Osteoblast (primary cell): ENCODE results near the gene GPC5. TPM values are rescaled to one million over a fixed set of nuclear protein-coding genes. Genes with fewer than 3 reads are reported as not detected.

Source experiments
- DNase-seq: peaks from one replicate; pipeline ENCODE4 v3.0.0; 2011; ENCODE audit warnings: low spot score, mixed read lengths; ENCODE audit not compliant: insufficient read length; ENCODE audit errors: missing footprints
- H2AFZ ChIP-seq: 2 replicates; pipeline ENCODE4 v1.6.0; 2011; ENCODE audit warnings: mild to moderate bottlenecking, low read length
- H3K27ac ChIP-seq: 2 replicates; pipeline ENCODE4 v1.5.1; 2011; ENCODE audit warnings: mild to moderate bottlenecking, low read depth, low read length, moderate library complexity
- H3K27me3 ChIP-seq: 2 replicates; pipeline ENCODE4 v1.6.0; 2012; ENCODE audit warnings: mild to moderate bottlenecking, control low read depth, inconsistent platforms, low read length, moderate library complexity; ENCODE audit not compliant: insufficient read depth
- H3K36me3 ChIP-seq: 2 replicates; pipeline ENCODE4 v1.5.1; 2011; ENCODE audit warnings: mild to moderate bottlenecking, low read length, control low read depth, moderate library complexity; ENCODE audit not compliant: insufficient read depth
- H3K4me1 ChIP-seq: 2 replicates; pipeline ENCODE4 v1.5.1; 2011; ENCODE audit warnings: mild to moderate bottlenecking, low read length, control low read depth, moderate library complexity; ENCODE audit not compliant: insufficient read depth
- H3K4me2 ChIP-seq: 2 replicates; pipeline ENCODE4 v1.6.0; 2011; ENCODE audit warnings: mild to moderate bottlenecking, low read length; ENCODE audit not compliant: insufficient read depth
- H3K4me3 ChIP-seq: fragments of 200-600 bp; sonication (generic); 3 replicates; pipeline ENCODE4 v1.5.1; 2012; ENCODE audit warnings: mild to moderate bottlenecking, low read length, inconsistent platforms; ENCODE audit not compliant: insufficient read depth
- H3K79me2 ChIP-seq: 2 replicates; pipeline ENCODE4 v1.6.0; 2012; ENCODE audit warnings: mild to moderate bottlenecking, low read length, control low read depth, inconsistent platforms; ENCODE audit not compliant: insufficient read depth
- H3K9me3 ChIP-seq: 2 replicates; pipeline ENCODE4 v1.5.1; 2011; ENCODE audit warnings: low read depth, low read length, control low read depth
- H4K20me1 ChIP-seq: 2 replicates; pipeline ENCODE4 v1.6.0; 2012; ENCODE audit warnings: mild to moderate bottlenecking, low read length, control low read depth; ENCODE audit not compliant: insufficient read depth
- total RNA-seq: library from RNA; depleted of rRNA; stranded (reverse); fragments of >200 nt; gene quantifications from 2 replicates; pipeline ENCODE4 v1.2.3, GENCODE V29; 2012
- TF ChIP-seq, protein P1 (sequence below): IDR thresholded peaks from 2 replicates; pipeline ENCODE4 v1.5.1; 2011; ENCODE audit warnings: mild to moderate bottlenecking, low read depth, low read length, moderate library complexity; ENCODE audit errors: extremely low read depth

GPC5 gene
- total RNA-seq, 1 donor, result 0.36 TPM

- H4K20me1 ChIP-seq, result no peaks in the 10 kb centered on the region
- H3K9me3 ChIP-seq, result no peaks in the 10 kb centered on the region
- H3K27me3 ChIP-seq, result no peaks in the 10 kb centered on the region
- H3K79me2 ChIP-seq, result no peaks in the 10 kb centered on the region
- no peak overlapping the region for H2AFZ ChIP-seq
- no peaks in the 10 kb centered on the region for H3K4me1 ChIP-seq
- no peak overlapping the region for H3K4me3 ChIP-seq
- H3K4me2 ChIP-seq, result no peak overlapping the region
- no peaks in the 10 kb centered on the region for H3K36me3 ChIP-seq
- no peak for DNase-seq
- no peak overlapping the region for H3K27ac ChIP-seq
- TF ChIP-seq, protein P1, sequence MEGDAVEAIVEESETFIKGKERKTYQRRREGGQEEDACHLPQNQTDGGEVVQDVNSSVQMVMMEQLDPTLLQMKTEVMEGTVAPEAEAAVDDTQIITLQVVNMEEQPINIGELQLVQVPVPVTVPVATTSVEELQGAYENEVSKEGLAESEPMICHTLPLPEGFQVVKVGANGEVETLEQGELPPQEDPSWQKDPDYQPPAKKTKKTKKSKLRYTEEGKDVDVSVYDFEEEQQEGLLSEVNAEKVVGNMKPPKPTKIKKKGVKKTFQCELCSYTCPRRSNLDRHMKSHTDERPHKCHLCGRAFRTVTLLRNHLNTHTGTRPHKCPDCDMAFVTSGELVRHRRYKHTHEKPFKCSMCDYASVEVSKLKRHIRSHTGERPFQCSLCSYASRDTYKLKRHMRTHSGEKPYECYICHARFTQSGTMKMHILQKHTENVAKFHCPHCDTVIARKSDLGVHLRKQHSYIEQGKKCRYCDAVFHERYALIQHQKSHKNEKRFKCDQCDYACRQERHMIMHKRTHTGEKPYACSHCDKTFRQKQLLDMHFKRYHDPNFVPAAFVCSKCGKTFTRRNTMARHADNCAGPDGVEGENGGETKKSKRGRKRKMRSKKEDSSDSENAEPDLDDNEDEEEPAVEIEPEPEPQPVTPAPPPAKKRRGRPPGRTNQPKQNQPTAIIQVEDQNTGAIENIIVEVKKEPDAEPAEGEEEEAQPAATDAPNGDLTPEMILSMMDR, result no peak
These were observed 65.9 kb downstream of the GPC5 start for GRCh38 chr13:91464336-91464735.

GRCh38 chr13:91467236-91467635 is 68.8 kb downstream of the GPC5 start:
- H4K20me1 ChIP-seq, result no peaks in the 10 kb centered on the region
- H3K36me3 ChIP-seq, result no peaks in the 10 kb centered on the region
- no peak overlapping the region for H3K4me3 ChIP-seq
- no peak for DNase-seq
- H2AFZ ChIP-seq, result no peak overlapping the region
- H3K4me2 ChIP-seq, result no peak overlapping the region
- H3K9me3 ChIP-seq, result no peaks in the 10 kb centered on the region
- H3K4me1 ChIP-seq, result no peaks in the 10 kb centered on the region
- TF ChIP-seq, protein P1, result no peak
- no peaks in the 10 kb centered on the region for H3K27me3 ChIP-seq
- no peaks in the 10 kb centered on the region for H3K79me2 ChIP-seq
- no peak overlapping the region for H3K27ac ChIP-seq

GRCh38 chr13:91468301-91468700 is 69.9 kb downstream of the GPC5 start:
- Histone ChIP-seq H3K27ac (no peak overlapping the region), H3K27me3 (no peaks in the 10 kb centered on the region), H3K4me2 (no peak overlapping the region), H3K4me3 (no peak overlapping the region), H3K4me1 (no peaks in the 10 kb centered on the region), H4K20me1 (no peaks in the 10 kb centered on the region), H3K9me3 (no peaks in the 10 kb centered on the region), H3K79me2 (no peaks in the 10 kb centered on the region), H2AFZ (no peak overlapping the region), H3K36me3 (no peaks in the 10 kb centered on the region)
- DNase-seq, result no peak
- TF ChIP-seq, protein P1, result no peak

DNA sequence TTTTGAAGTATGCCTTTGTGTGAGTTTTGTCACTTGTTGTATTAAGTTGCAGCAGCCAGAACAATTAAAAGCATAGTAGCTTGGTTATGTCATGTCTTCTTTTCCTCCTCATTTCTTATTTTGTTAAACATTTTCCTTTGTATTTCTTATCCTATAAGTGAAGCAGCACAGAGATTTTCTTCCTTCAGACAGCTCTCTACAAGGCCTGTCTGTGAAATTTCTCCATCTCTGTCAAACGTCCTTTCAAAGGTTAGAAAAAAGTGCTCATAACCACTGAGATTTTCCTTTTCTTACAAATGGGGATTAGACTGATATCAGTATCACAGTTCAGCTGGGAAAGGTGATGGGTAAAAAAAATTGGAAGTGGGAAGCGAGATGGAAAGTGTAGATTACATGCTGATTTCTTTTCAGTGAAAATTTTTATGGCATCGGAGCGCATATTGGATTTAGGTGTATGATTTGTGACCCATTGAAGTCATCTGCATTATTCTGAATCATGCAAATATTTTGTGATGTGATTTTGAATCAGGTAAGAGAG is 71.7 kb downstream of the GPC5 start:
- no peaks in the 10 kb centered on the region for H3K9me3 ChIP-seq
- no peaks in the 10 kb centered on the region for H3K79me2 ChIP-seq
- no peak overlapping the region for H3K4me2 ChIP-seq
- no peak for DNase-seq
- H3K36me3 ChIP-seq, result no peaks in the 10 kb centered on the region
- no peak overlapping the region for H3K4me3 ChIP-seq
- H4K20me1 ChIP-seq, result no peaks in the 10 kb centered on the region
- H3K27me3 ChIP-seq, result no peaks in the 10 kb centered on the region
- no peak overlapping the region for H3K27ac ChIP-seq
- TF ChIP-seq, protein P1, result no peak
- no peak overlapping the region for H2AFZ ChIP-seq
- no peaks in the 10 kb centered on the region for H3K4me1 ChIP-seq
